GM21786 (cell line): ENCODE measurements around the gene MAGI2.
"Not testable (repeated sequence)": the region's sequence is repeated elsewhere in the genome, so short reads cannot be mapped to it uniquely, and the experiment has no call there.

ENCODE experiments used
- ATAC-seq: cut with Tn5 transposase; IDR thresholded peaks from one replicate; pipeline ENCODE4 v1.9.1; 2021; ENCODE audit not compliant: unreplicated experiment

Gene MAGI2

DNA sequence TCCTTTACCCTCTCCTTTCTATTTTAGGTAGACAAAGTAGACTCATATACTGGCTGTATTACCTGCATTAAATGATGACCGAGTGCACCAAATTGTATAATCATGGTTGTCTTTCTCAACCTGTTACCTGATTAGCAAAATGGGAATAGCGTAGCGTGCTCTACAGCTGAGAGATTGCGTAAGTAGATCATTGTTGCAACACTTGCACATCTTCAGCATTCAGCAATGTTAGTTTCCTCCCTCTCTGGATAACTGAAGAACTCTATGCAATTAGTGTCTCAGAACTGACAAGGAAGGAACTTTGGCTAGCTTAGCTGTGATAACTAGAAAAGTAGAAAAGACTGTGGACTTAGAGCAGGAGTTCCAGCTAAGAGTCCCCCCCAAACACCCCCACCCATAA, 867.5 kb downstream of the MAGI2 start:
- no peak for ATAC-seq

DNA sequence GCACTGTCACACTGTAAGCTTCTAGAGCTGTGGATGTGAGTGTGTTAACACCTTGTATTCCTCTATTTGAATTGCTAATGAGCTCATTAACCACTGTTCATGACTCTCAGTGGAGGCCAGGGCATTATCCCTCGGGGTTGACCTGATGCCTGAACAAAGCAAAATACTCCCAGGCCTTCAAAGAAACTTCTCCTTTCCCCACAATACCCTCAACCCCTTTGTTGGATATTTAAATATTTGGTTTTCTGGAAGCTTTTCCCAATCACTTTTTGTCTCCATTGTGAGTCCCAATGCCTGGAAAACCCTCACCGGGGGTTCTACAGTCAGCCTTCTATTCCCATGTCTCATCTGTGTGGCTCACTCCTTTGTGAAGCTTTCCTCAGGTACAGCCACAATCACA, 874.8 kb downstream of the MAGI2 start:
- no peak for ATAC-seq

DNA sequence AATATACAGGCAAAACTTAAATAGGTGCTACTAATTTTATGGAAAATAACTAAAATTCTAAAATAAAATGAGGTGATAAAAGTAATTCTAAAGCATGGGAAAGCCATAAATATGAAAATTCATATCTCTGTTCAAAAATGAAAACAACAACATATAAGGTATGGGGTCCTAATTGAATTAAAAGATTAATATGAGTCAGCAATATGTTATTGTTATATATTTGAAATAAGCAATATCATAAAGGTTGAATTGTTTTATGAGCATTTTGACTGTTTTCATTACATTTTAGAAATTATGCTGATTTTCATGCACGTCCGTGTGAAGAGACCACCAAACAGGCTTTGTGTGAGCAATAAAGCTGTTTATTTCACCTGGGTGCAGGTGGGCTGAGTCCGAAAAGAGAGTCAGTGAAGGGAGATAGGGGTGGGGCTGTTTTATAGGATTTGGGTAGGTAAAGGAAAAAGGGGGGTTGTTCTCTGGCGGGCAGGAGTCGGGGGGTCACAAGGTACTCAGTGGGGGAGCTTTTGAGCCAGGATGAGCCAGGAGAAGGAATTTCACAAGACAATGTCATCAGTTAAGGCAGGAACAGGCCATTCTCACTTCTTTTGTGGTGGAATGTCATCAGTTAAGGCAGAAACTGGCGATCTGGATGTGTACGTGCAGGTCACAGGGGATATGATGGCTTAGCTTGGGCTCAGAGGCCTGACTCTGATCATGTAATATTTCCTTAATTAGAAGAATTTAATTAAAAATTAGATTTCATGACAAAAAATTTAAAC, 876.1 kb downstream of the MAGI2 start:
- not testable (repeated sequence) for ATAC-seq

DNA sequence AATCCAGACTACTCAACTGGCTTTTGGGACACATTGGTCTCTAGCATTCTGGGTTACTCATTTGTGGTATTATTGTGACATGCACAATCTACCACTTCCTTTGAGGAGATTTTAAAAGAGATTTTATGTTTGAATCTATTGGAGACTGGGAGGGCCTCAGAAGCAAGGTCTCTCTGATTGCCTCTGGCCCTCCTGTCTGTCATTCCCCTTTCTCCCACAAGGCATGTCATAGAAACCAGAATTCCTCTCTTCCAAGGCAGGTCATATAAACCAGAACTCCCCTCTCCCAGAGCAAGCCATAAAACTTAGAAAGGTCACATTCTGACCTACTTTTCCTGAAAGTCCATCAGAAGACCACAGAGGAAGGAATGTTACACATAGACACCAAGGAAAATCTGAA, 877.2 kb downstream of the MAGI2 start:
- ATAC-seq, result no peak

DNA sequence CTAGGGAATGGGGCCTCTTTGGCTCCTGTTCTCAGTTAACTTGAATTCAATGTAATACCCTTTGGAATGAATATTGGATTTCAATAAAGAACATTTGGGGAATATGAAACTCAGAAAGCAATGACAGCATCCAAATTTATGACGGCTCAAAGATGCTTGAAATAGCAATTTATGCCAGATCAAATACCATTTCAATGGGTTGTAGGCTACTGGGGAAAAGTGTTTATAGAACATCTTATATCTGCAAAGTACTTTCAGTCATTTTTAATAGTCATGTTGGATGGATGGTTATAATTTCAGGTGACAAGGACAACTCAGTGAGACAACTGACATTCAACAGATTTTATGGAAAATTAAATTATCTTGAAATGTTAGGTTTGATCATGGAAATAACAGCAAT, 882.2 kb downstream of the MAGI2 start:
- ATAC-seq, result no peak

DNA sequence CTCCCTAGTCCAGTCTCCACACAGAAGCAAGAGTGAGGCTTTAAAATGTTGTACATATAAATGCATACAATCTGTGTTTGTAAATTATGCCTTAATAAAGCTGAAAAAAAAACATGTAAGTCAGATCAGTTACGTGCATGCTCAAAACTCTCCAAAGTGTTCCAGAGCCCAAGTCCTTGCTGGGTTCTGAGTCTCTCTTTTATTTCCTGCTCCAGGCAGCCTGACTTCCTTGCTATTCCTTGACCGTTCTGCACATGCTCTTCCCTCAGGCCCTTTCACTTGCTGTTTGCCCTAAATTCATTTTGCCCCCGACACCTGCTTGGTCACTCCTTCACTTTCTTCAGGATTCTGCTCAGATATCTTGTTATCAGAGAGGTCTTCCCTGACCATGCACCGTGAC, 884.8 kb downstream of the MAGI2 start:
- no peak for ATAC-seq

DNA sequence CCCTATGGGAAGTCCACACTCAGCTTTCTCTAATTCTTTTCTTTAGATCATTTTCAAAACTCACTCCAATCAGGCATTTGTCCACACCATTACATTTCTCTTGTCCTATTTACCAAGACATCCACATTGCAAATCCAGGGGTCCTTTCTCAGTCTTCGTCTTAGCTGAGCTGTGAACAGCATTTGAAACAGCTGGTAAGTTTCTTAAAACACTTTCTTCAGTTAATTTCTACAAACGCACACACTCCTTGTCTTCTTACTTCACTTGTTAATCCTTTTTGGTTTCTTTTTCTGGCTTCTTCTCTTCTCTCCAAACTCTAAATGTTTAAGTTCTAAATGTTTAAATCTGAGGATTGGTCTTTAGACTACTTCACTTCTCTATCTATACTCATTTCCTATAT, 885.6 kb downstream of the MAGI2 start:
- ATAC-seq, result no peak

DNA sequence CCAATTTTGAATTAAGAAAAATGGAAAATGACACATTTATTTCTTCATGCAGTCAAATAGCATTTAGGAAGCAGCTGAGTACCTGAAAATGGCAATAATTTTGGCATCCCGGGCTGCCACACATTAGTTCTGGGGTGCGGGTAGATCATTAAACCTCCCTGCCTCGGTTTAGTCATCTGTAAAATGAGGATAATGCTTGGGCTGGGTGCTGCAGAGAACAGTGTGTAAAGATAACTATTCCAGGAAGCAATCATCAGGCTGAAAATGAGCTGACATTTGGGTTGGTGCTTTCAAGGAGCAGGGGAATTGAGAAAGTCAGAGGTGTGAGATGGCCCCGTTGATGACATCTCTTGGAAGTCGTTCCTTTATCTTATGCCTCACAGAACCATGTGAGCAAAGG, 887.7 kb downstream of the MAGI2 start:
- ATAC-seq, result no peak

DNA sequence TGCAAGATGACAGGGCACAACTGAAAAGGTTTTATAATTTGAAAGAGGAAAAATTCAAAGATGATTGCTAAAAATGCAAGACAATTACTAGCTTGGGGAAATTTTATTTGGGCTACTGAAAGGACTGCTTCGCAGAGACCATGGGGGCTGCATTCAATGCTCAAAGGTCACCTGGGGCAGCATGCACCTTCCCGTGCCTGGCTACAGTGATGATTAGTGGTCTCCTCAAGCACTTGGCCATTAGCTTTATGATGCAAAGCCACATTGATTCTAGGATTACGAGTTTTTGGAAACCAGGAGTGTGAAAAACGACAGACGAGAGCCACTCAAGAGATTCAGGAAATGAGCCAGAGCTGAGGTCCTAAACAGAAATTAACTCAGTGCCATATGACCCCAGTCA, 890.3 kb downstream of the MAGI2 start:
- no peak for ATAC-seq

DNA sequence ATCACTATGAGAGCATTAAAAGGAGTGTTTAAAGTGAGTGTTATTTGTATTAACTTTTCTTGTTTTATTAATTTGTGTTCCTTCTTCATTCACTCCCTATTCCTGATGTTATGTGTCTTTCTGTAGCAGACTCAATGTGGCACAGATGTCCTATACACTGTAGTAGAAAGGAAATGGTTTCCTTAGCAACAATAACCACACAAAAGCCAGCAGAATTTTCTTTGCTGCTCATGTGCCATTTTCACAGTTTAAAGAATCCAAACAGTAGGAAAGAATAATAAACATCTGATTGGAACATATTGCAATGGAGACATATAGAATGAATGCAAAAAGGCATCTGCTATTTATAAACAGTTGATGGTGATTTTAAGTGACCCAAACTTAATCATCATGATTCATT, 891.3 kb downstream of the MAGI2 start:
- no peak for ATAC-seq

DNA sequence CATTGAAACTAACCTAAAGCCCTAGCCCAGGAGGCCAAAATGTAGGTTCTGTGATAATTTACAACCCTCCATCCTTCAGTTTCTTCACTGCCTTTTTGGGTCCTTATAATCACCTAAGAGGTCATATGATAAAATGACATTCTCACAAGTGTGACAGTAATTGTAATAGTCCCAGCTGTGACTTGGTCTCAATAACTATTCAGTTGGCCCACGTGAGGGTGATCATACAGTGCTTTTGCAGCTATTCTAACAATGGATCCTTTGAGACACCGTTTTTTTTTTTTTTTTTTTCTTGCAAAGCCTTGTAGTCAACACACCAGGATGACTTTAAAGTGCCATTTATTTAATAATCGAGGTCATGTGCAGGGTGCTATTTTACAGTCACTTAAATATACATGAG, 894.9 kb downstream of the MAGI2 start:
- no peak for ATAC-seq

DNA sequence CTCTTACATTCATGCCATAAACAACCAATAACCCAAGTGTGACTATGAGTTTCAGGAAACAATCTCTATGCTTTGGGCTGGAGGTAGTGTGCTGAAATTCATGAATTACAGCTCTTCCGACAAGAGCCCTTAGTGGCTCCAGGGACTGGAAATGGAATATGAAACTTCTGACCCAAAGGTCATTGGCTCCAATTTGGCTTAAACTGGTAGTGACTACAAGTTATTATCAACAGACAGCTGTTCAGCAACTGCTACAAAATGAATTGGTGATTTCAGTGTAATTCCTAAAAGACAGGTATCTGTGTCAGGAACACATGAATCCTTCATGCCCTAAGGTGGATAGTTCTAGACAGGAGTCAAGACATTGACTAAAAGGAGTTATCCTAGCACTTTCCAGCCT, 909.5 kb downstream of the MAGI2 start:
- ATAC-seq, result no peak

DNA sequence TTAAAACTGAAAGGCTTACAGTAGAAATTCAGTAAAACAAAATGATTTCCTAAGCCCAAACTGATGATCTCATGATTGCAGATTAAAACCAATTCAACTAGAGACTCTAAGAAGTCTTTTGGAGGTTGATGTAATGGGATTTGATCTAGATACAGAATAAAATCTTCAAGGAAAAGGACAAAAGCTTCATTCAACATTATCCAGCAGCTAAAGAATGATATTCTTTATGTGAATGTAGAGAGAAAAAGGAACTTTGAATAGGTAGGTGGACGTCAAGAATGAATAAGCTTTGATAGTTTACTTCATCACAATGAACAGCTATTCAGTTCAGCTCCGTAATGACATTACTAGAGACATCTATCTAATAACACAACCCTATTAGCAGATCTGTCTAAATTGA, 910.5 kb downstream of the MAGI2 start:
- no peak for ATAC-seq

DNA sequence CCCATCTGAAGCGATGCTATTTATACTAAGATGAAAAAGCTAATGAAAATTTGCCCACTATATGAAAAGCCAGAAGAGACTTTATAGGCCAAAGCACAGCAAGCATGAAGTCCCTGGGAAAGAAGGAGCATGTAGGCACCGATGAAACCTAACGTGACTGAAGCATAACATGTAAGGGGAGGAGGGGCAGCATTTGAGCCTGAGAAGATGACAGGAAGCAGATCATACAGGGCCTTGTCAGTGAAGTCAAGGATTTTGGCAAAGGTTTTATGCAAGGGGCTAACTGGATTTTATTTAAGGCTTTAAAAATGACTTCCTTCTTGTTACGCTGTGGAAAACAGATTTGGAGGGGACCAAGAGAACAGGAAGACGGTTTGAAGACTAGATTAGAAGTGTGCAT, 910.9 kb downstream of the MAGI2 start:
- ATAC-seq, result no peak

DNA sequence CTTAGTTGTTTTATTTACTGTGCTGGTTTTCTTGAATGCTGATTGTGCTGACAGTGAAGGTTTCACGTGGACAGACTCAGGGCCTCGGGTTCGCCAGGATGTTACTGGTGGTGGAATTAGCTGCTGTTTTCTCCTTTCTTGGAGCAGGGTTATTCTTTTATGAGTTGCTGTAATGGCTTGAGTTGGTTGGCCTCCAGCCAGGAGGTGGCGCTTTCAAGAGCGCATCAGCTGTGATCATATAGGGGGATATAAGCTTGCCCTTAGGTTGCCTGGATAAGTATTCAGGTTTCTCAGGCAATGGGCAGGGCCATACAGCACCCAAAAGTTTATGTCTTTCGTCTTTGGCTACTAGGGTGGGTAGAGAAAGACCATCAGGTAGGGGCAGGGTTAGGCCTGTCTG, 913.6 kb downstream of the MAGI2 start:
- ATAC-seq, result no peak

DNA sequence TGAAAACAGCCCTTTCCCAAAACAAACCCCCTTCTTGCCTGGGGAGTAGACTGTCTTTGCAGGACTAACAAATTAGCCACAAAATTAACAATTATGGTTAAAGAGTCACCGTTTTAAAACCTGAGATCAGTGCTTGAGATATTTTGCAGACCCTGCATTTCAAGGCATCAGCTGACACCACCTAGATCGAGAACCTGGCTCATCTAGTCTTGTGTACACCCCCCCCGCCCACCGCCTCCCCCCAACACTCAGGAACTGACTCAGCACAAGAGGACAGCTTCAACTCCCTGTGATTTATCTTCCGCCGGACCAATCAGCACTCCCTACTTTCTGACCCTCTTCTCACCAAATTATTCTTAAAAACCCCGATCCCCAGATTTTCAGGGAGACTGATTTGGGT, 917.8 kb downstream of the MAGI2 start:
- no peak for ATAC-seq

DNA sequence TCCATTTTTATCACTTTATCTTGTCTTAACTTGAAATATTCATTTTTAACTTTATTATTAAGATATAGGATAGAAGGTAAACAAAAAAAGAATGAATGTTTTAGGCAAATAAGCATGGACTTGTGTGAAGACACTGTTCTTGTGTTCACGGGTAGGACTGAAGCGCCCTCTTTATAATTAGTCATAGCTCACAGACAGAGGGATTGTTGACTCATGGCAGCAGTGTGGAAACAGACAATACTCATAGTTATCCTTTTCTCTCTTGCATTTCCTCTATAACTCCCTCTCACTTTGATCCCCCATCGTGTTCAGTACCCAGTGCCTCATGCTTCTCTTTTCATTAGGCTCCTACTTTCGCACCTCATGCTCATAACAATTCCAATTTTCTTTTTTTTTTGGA, 923.1 kb downstream of the MAGI2 start:
- no peak for ATAC-seq

DNA sequence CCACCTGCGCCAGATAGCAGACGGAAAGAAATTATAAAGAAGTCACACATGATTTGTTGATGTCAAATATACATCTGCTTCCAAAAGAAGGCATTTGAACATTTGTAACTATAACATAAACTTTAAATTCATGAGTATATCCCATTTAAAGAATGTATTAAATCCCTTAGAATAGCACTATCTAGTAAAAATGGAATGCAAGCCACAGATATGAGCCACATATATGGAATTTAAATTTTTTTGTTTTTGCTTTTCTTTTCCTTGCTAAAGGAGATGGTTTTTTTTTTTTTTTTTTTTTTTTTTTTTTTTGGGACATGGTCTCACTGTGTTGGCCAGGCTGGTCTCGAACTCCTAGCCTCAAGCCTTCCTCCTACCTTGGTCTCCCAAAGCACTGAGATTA, 924.1 kb downstream of the MAGI2 start:
- ATAC-seq, result no peak

DNA sequence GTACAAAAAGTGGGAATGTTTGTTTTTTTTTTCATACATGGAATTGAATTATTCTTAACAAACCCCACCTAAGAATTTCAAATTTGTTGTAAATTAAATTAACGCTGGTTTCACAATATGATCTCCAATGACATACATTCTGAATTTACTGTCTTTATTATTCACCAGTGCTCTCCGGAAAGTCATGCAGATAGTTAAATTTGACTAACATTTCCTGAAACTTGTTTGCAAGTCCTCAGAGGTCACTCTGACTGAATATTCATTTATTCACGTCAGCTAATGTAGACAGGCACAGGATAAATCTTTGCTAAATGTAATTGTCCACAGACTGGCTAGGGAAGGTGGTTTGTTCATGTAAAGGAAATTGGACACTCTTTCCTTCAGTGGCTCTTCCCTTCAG, 924.5 kb downstream of the MAGI2 start:
- no peak for ATAC-seq

DNA sequence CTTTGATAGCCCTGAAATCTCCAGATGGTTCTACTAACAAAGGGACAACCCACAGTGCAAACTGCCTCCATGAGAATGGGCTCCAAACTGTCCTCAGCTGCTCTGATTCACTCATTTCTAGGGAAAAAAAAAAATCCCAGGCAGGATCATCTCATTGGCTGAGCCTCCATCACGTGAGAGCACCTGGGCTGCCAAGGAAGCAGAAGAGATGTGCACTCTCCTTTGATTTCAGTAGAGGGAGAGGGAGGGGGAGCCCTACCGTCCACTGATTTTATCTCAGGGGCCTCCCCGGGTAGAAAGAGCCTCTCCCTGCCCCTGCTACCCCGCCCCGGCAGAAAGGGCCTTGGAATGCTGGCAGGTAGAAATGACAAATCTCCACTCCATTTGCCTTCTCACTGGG, 929.5 kb downstream of the MAGI2 start:
- ATAC-seq, result no peak

DNA sequence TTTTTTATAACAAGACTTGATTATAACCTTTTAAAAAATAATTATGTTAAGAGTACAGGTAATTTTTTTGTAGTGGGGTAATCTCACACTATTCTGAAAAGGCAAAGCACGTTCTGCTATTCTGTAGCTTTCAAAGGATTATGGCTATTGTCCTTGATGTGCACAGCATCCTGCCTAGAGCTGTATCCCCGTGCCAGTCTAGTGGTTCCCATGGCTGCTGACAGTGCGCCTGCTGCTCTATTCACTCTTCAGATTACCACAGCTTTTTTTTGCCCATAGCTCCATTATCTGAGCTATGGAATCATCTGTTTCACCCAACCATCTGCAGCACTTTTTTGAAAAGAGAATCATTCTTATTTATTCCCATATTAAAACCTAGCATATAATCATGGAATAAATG, 931.5 kb downstream of the MAGI2 start:
- ATAC-seq, result no peak

DNA sequence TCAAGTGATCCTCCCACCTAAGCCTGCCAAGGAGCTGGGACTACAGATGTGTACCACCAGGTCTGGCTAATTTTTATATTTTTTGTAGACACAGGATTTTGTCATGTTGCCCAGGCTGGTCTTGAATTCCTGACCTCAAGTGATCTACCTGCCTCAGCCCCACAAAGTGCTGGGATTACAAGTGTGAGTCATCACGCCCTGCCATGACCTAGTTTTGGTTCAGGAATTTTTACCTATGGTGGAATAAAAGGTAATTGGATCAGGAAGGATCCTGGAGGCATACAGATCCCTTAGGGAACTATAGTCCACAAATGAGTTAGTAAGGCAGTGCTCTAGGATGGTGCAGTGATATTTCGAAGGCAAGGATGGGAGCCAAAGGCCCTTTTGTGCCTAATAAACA, 937.0 kb downstream of the MAGI2 start:
- no peak for ATAC-seq

DNA sequence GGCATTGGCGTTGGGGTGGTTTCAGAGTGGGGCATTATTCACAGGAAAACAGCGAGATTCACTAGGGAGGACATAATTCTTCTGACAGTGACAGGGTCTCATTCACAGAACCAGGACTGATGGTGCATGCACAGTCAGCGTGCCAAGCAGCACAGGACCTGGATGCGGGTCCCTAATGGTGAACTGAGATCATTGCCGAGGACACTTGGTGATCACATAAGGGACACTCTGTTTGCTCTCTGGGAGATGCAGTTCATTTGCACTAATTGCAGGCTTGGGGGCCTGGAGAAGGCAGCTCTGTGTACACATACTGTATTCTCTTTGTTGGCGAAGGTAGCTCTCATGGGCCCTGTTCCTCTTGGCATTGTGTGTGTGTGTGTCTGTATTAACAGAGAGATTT, 938.8 kb downstream of the MAGI2 start:
- ATAC-seq, result no peak
